HEK293T (cell line): ENCODE results near the gene CPNE1.

Experiments
- ARNT ChIP-seq: fragments of 450-650 bp; IDR thresholded peaks from 2 replicates; pipeline ENCODE4 v1.6.1; 2017; ENCODE audit warnings: mild to moderate bottlenecking
- BHLHE40 ChIP-seq: fragments of 450-650 bp; IDR thresholded peaks from 2 replicates; pipeline ENCODE4 v1.6.1; 2016; ENCODE audit warnings: mild to moderate bottlenecking, moderate library complexity, borderline replicate concordance
- ELF4 ChIP-seq: fragments of 450-650 bp; IDR thresholded peaks from 2 replicates; pipeline ENCODE4 v1.6.1; 2017; ENCODE audit warnings: antibody characterized with exemption
- FOXA1 ChIP-seq: fragments of 450-650 bp; IDR thresholded peaks from 2 replicates; pipeline ENCODE4 v1.6.1; 2016; ENCODE audit warnings: mild to moderate bottlenecking
- FOXK2 ChIP-seq: fragments of 450-650 bp; IDR thresholded peaks from 2 replicates; pipeline ENCODE4 v1.6.1; 2016; ENCODE audit warnings: mild to moderate bottlenecking
- FOXM1 ChIP-seq: fragments of 450-650 bp; IDR thresholded peaks from 2 replicates; pipeline ENCODE4 v1.6.1; 2017; ENCODE audit warnings: mild to moderate bottlenecking, borderline replicate concordance
- HDGF ChIP-seq: fragments of 450-650 bp; IDR thresholded peaks from 2 replicates; pipeline ENCODE4 v1.6.1; 2017; ENCODE audit warnings: antibody characterized with exemption, borderline replicate concordance
- SUZ12 ChIP-seq: fragments of 450-650 bp; IDR thresholded peaks from 2 replicates; pipeline ENCODE4 v1.6.1; 2016; ENCODE audit warnings: mild to moderate bottlenecking
- TARDBP ChIP-seq: fragments of 450-650 bp; IDR thresholded peaks from 2 replicates; pipeline ENCODE4 v1.6.1; 2016
- ZNF384 ChIP-seq: fragments of 450-650 bp; IDR thresholded peaks from 2 replicates; pipeline ENCODE4 v1.6.1; 2016
- TF ChIP-seq, protein P1 (sequence below): fragments of 450-650 bp; IDR thresholded peaks from 2 replicates; pipeline ENCODE4 v1.6.1; 2016

DNA sequence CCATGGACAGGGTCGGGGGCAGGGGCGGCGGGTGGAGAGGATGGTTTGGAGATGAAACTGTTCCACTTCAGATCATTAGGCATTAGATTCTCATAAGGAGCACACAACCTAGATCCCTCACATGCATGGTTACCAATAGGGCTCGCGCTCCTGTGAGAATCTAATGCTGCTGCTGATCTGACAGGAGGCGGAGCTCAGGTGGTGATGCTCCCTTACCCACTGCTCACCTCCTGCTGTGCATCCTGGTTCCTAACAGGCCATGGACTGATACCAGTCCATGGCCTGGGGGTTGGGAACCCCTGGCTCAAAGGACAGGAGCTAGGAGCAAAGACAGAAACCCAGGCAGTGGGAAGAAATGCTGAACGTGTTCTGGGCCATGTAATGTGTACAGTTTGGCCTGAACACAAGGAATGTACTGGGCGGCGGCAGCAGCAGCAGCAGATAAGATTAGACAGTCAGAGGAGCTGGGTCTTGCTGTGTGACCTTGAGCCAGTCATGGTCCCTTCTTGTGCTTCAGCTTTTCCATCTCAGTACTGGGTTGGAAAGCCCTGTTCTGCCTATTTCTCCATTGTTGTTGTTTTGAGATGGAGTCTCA is 53.8 kb downstream of the CPNE1 start:
- no peak for TF ChIP-seq ELF4
- TF ChIP-seq FOXM1 = no peak
- TF ChIP-seq BHLHE40 = no peak
- TF ChIP-seq, protein P1, sequence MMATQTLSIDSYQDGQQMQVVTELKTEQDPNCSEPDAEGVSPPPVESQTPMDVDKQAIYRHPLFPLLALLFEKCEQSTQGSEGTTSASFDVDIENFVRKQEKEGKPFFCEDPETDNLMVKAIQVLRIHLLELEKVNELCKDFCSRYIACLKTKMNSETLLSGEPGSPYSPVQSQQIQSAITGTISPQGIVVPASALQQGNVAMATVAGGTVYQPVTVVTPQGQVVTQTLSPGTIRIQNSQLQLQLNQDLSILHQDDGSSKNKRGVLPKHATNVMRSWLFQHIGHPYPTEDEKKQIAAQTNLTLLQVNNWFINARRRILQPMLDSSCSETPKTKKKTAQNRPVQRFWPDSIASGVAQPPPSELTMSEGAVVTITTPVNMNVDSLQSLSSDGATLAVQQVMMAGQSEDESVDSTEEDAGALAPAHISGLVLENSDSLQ = no peak
- TF ChIP-seq FOXA1 = no peak
- no peak for TF ChIP-seq SUZ12
- no peak for TF ChIP-seq FOXK2
- TF ChIP-seq HDGF = no peak
- no peak for TF ChIP-seq TARDBP
- TF ChIP-seq ZNF384 = no peak
- TF ChIP-seq ARNT = no peak
